GM18861 (cell line): ENCODE measurements around the gene FBXO33.

Experiments used
- ATAC-seq: cut with Tn5 transposase; IDR thresholded peaks from one replicate; pipeline ENCODE4 v1.9.1; 2021; ENCODE audit not compliant: unreplicated experiment

The FBXO33 gene

DNA sequence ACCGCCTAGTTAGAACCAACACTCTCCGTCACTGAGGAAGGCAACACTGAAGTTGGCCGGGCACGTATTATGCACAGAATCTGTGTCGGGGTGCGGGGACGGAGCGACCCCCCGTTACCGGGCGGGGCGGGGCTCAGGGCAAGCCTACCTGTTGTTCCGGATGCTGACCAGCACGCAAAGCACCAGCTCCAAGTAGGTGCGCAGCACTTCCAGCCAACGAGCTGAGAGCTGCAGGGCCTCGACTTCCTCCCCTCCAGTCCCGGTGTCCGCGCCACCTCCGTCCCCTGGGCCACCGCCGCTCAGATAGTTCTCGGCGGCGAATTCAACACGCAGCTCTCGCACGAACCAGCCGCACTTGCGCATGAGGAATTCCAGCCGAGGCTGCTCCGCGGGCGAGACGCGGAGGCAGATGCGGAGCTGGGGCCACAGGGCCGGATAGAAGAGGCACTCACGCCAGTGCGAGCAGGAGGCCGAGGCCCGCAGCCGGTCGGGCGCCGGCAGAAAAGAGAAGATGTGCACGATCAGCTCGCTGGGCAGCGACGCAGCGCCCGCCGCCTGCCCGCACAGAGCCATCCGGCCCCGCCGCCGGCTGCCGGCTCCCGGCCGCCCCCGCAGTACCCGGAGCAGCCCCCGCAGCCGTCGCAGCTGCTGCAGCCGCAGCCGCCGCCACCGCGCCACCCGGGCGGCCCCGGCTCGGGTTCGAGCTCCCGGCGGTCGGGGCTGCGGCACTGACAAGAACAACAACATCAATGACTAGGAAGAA is 636 bp downstream of the FBXO33 start:
- peak; percentile 16 for ATAC-seq

DNA sequence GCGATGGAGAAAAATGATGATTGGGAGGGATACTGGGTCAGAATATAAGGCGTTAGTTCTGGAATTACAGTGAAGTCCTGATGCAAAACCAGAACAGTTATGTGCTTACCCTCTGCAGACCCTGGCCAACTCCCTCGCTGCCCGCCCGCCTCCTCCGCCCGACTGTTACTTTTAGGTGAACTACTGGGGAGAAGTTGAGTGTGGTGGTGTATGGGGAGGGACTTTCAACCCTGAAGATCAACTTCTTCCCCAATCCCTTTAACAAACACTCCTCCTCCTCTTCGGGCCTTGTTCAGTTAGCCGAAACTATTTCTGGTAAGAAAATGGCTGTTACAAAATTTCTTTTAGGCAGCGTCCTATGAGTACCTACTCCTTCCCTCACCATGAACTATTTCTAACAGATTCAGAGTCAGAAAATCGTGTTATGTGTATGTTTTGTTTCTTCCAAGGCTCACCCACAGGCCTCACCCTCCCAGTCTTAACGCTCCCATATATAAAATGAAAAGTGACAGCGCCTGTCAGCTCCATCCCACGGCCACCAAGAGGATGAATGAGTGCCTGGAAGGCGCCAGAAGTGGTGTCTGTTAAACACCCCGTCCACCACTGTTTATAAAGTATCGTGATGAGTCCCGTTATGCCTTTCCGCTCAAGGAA is 1.3 kb downstream of the FBXO33 start:
- ATAC-seq = peak; percentile 1

DNA sequence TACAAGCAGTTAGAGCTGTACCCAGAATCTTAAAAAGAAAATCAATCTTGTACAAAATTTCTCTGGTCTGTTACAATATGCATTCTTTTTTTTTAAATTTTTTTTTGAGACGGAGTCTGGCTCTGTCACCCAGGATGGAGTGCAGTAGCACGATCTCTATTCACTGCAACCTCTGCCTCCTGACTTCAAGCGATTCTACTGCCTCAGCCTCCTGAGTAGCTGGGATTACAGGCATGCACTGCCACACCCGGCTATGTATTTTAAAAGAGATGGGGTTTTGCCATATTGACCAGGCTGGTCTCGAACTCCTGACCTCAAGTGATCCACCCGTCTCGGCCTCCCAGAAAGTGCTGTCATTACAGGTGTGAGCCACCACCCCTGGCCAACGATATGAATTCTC is 4.1 kb downstream of the FBXO33 start:
- no peak for ATAC-seq

DNA sequence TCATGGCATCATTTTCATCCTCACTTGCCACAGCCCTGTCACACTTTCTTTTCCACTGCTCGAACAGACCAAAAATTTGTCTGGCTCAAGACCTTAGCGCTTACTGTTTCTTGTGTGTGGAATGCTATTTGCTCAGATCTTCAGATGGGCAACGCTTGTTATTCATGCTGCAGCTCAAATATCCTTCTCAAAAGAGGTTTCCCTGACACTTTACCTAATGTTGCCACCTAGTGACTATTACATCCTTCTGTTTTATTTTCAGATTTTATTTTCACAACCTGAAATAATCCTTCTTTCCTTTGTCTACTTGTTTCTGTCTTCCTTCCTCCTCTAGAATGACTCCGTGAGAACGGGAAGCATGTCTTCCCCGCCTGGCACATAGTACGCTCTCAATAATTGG is 5.6 kb downstream of the FBXO33 start:
- no peak for ATAC-seq

DNA sequence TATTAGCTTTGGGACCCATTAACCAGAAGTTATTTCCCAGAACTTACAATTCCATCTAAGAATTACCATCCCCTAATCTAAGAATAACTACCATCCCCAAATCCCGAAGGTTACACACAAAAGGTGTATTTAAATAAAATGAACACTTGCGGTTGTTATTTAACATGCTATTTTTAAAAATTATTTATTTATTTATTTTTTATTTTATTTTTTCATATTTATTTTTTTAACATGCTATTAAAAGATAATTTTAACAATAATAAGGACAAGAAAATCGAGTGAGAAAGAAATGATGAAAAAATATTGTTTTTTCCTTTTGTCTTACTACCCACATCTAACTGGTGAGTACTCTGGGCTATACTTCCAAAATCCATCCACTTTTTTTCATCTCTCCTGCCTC is 6.3 kb downstream of the FBXO33 start:
- no peak for ATAC-seq

DNA sequence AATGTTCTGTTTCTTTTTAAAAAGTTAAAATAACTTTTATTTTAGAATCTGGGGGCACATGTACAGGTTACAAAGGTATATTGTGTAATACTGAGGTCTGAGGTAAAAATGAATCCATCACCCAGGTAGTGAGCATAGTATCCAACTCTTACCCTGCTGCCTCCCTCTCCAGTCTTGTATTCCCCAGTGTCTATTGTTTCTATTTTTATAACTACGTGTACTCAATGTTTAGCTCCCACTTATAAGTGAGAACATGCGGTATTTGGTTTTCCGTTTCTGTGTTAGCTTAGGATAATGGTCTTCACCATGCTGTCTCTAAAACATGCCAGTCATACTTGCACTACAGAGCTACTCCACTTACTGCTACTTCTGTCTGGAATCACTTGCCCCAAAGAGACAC is 8.4 kb downstream of the FBXO33 start:
- no peak for ATAC-seq

DNA sequence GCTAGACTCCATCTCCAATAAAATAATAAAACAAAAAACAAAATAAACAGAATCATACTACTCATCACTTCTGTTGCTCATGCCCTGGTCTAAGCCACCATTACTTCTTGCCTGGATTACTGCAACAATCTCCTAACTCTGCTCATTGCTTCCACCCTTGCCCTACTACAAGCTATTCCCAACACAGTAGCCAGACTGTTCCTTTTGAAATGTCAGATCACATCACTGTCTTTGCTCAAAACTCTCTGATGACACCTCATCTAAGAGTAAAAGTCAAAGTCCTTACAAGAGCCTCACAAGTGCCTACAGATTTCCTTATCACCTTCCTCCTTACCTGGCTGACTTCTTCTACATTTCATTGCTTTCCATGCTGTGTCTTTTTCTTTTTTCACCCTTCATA is 10.0 kb downstream of the FBXO33 start:
- ATAC-seq = no peak

DNA sequence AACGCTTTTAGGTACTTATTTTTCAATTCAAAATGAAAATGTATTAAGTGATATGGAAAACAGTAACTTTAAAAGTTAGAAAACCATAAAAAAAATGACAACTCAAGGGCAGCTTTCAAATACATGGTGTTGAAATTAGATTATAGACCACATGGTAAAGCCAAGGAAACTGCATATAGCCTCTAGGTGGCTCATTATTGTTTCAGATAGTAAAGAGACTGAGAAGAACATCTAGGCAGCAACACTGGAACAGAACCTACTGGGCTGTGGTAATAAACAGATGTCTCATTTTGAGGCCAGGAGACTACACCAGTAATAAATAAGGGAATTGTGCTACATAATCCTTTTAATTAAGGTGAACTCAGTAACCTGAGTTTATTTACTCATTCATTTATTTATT is 13.0 kb downstream of the FBXO33 start:
- no peak for ATAC-seq

DNA sequence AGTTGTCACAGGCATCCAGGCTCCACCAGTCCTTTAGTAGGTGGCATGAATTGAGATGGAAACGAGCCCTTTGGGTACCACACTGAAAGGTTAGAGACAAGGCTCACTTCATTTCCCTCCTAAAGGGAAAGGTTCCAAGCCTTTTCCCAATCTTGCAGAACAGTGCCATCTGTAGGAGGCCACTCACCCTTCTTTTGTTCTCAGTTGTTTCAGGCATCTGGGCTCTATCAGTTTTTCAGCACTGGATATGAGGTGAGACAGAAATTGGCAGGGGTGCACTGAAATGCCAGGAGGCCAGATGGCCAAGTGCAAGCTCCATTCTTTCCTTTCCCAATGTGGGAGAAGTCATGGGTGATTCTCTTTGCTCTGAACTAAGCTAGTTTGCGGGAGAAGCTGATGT is 15.2 kb downstream of the FBXO33 start:
- ATAC-seq = no peak

DNA sequence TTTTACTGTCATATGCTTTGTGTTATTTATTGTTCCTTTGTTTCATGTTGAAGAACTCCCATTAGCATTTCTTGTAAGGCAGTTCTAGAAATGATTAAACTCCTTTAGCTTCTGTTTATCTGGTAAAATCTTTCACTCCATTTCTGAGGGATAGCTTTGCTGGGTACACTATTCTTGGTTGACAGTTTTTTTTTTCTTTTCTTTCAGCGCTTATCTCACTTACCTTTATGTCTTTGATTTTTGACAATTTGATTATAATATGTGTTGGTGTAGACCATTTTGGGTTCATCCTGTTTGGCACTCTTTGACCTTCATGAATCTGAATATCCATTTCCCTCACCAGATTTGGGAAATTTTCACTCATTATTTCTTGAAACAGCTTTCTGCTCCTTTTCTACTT is 16.2 kb downstream of the FBXO33 start:
- no peak for ATAC-seq

DNA sequence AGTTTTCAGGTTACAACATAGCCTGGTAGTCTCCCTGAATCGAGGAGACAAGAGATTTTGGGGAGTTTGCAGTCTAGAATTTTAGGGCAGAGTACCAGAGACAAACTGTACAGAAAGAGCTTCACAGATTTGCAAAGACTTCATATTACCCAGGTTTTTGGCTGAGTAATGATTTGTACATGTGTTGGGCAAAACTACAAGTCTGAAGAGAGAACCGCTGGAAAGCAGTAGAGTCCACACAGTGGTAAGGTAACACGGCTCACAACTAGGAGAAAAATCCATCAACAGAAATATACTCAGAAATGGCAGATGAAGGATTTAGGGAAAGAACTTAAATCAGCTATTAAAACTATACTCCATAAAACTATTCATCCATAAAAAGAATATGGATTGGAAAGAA is 25.7 kb downstream of the FBXO33 start:
- no peak for ATAC-seq

DNA sequence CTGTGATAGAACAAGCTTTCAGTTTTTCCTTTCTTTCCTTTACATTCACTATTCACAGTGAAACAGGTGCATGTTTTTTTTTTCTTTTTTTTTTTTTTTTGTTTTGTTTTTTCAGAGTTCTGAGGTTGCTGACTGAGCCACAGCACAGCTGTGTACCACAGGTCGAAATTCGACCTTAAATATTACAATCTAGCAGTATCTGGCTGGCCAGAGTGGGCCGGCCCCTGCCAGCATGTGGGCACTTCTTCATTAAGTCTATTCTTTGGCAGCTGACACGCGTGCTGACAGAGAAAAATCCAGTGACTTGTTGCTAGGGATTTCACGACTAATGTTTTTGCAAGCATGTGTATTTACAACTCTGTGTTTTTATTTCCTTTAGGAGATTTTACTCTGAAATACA is 33.9 kb downstream of the FBXO33 start:
- no peak for ATAC-seq

DNA sequence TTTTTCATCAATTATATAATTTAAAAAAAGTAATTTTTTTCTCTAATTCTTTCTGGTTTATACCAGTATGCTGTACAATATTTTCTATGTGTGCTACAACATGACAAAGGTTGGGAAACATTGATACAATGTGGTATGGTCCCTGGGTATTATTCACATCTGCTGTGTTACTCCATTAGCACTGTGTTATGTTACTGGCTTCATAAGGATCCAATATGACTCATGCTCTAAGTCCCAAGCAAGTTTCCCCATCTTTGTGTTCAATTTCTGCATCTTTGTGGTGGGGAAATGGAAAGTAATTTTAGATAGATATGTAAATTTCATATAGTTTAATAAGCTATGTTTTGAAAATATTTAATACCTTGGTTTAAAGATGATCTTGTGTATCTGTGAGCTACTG is 35.8 kb downstream of the FBXO33 start:
- ATAC-seq = no peak

DNA sequence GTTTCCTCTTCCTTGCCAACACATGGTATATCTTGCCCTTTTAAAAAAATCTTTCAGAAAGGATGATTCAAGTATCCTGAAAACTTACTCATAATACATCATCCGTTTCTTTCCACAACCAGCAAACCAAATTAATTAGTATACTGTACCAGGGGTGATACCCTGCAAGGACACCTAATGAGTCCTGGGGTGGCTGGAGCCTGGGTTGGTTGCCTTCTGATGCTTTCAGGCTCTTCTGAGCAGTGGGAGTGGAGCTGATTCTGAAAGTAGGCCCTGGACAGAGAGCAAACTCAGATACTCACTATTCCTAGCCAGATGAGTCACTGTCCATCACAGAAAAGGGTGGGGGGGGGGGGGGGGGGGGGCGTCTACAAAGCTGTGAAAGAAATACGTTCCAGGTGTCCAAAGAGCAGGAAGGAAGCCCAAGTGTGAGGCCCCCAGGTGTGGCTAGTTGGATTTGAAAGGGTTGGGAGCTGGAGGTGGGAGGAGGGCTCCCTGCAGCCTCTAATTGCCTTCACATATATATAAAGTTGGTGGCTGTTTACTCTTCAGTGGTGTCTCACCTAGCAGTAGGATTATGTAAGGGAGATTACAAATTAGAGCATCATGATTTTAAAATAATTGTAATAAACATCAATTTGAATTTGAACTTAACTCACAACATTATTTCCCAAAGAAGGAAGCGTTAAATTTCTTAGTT is 36.5 kb downstream of the FBXO33 start:
- no peak for ATAC-seq

DNA sequence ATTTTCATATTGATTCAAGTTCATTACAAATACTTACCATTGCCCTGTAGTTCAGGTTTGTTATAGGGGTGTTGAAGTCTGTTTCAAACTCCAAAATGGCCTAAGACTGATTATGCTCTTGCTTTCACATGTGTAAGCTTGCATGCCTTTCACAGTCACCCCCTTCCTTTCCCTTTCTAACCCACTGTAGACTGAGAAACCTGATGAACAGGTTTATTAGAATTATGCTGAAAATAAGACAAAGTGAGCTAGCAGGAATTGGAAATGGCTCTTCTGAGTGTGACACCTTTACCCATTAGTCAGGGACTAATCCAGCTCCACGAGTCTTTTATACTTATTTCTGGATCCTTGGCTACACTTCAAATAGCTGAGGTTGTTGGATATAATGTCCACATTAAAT is 38.9 kb downstream of the FBXO33 start:
- no peak for ATAC-seq

DNA sequence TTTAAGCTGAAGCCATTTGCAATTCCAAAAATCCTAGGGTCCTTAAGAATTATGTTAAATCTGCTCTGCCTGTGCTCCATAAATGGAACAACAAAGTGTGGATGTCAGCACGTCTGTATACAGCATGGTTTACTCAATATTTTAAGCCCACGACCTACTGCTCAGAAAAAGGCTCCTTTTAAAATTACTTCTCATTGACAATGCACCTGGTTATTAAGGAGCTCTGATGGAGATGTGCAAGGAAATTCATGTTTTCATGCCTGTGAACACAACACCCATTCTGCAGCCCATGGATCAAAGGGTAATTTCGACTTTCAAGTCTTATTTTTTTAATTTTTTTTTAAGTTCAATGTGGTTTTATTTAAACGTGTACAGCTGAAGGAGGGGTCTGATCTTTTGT is 48.1 kb downstream of the FBXO33 start:
- no peak for ATAC-seq

DNA sequence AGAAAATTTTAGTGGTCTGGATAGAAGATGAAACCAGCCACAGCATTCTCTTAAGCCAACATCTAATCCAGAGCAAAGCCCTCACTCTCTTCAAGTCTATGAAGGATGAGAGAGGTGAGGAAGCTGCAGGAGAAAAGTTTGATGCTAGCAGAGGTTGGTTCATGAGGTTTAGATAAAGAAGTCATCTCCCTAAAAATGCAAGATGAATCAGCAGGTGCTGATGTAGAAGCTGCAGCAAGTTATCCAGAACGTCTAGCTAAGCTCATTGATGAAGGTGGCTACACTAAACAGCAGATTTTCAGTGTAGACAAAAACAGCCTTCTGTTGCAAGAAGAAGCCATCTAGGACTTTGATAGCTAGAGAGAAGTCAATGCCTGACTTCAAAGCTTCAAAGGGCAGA is 48.5 kb downstream of the FBXO33 start:
- no peak for ATAC-seq

DNA sequence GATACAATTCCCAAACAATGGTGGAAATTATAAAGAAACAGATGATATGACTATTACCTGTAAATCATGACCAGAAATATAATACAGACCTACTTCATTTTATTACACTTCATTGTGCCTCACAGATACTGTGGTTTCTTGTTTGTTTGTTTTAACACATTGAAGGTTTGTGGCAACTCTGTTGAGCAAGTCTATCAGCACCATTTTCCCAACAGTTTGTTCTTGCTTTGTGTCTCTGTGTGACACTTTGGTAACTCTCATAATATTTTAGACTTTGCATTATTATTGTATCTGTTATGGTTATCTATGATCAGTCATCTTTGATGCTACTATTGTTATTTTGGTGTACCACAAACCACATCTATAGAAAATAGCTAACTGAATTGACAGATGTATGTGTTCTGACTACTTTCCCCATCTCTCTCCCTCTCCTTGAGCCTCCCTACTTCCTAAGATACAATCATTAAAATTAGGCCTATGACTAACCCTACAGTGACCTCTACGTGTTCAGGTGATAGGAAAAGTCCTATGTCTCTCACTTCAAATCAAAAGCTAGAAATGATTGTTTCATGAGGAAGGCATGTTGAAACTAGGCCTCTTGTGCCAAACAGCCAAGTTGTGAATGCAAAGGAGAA is 49.1 kb downstream of the FBXO33 start:
- ATAC-seq = peak; percentile 61

DNA sequence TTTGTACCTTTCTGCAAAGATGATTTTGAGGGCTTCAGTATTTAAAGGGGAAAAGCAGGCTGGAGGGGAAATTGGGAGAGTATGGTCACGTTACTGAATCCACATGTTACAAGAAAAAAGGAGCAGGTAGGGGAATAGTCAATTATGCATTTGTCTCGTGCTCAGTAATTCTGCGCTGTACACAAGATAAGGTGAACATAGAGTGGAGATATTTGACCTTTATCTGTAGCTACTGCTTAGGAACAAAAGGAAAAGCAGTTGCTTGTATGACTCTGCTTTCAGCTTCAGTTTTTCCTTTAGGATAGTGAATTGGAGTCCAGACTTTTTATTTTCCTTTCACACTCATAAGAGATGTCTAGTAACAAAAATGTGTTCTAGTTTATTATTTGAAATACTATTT is 49.8 kb downstream of the FBXO33 start:
- no peak for ATAC-seq

DNA sequence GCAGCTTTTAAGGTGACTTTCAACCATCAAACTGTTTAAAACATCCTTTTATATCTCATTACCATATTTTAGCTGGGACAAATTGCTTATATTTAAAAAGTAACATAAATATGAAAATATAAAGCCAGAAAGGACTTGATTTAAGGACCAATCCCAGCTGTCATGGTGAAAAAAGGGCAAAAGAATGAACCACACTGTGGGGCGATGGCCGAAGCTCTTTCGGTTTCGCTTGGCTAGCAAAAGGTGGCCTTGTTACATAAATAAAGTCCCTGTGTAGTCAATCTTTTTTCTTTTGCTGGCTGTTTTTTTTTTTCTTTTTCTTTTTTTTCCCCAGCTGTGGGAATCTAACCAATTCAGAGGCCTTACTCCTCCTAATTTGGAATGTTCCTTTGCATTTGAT is 50.9 kb downstream of the FBXO33 start:
- ATAC-seq = no peak

DNA sequence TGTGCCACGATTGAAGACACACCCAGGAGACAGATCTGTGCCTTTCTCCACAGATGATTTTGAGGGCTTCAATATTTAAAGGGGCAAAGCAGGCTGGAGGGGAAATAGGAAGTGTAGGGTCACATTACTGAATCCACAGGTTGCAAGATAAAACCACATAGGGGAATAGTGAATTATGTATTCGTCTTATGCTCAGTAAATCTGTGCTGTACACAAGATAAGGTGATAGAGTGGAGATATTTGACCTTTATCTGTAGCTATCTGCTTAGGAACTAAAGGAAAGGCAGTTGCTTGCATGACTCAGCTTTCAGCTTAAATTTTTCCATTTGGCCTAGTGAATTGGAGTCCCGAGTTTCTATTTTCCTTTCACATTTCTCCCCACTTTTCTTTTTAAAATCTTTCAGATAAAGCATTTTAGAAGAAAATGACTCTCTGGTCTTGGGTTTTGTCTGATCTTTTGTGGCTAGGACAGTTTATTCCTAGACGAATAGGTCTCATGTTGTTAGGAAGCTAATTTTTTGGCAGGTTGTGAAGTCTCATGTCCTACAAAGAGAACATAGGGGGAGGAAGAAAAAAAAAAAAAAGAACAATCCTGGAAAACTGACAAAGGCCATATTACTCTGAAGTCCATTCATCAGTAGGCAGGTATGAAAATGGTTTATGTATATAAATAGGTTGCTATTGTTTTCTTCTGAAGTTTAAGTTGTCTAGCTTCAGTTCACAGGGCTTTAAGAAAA is 55.4 kb downstream of the FBXO33 start:
- no peak for ATAC-seq
